Measurements from ENCODE around the gene THAP5.
"Not testable (repeated sequence)": the region's sequence is repeated elsewhere in the genome, so short reads cannot be mapped to it uniquely, and the experiment has no call there.

THAP5 gene

DNA sequence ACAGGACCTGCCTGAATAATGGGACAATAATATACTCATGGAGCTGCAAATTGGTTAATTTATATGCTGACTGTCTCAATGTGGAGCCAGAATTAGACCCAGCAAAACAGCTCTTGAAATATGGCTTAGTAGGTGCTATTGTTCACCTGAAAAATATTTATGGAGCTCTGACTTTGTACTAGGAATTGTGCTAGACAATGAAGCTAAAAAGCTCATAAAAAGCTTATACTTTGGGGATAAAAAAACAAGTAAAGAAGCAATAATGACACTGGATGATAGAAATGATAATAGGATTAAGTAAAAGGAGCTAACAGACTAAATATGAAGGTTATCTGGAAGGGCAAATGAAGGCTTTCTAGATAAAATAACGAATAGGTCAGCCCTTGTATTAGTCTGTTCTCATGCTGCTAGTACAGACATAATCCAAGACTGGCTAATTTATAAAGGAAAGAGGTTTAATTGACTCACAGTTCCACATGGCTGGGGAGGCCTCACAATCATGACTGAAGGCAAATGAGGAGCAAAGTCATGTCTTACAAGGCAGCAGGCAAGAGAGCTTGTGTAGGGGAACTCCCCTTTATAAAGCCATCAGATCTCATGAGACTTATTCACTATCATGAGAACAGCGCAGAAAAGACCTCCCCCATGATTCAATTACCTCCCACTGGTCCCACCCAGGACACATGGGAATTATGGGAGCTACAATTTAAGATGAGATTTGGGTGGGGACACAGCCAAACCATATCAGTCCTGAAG, 21.2 kb downstream of the THAP5 start:
- not testable (repeated sequence) for H4K20me1 ChIP-seq (ENCODE audit: insufficient read depth, low read length); H3K36me3 ChIP-seq (ENCODE audit: insufficient read depth, low read length); H3K9ac ChIP-seq (ENCODE audit: low read depth, low read length); H3K27ac ChIP-seq (ENCODE audit: low read length); H3K4me3 ChIP-seq (ENCODE audit: low read depth in 1 of 2, low read length in 2 of 2); H3K27me3 ChIP-seq (ENCODE audit: insufficient read depth, low read length, poor library complexity); H3K4me2 ChIP-seq (ENCODE audit: insufficient read depth, low read length); H3K9me3 ChIP-seq (ENCODE audit: insufficient read depth, low read length, severe bottlenecking); DNase-seq; ATAC-seq (ENCODE audit: insufficient read depth, low read depth); H3K79me2 ChIP-seq (ENCODE audit: insufficient read depth, low read length); H3K4me1 ChIP-seq (ENCODE audit: insufficient read depth, low read length); H2AFZ ChIP-seq (ENCODE audit: low read depth, low read length)

DNA sequence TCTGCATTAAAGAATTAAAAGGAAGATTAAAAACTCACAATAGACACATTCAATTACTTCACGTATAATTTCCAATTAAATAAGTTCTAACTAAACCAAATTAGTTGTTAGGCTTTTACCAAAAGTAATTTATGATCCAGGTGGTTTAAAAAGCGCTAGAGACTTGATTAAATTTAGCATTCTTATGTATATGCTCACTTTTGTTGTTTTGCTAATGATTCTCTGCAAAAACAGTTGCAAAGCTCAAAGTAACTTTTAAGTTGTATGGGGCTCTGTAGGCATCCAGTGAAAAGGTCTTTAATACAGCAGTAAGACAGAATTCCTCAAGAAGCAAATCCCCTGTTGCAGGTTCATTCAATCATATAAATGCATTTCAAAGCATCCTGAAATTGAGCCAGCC, 28.0 kb downstream of the THAP5 start:
- no peak for TF ChIP-seq EZH2 (IDR thresholded peaks at IDR 0.05; ENCODE audit: borderline replicate concordance, low read depth, low read length, severe bottlenecking)
- TF ChIP-seq CTCF (IDR thresholded peaks at IDR 0.05; ENCODE audit: borderline replicate concordance, extremely low read depth, low read length, poor library complexity, severe bottlenecking) = no peak
- no peaks in the 10 kb centered on the region for H4K20me1 ChIP-seq (ENCODE audit: insufficient read depth, low read length)
- H3K79me2 ChIP-seq (ENCODE audit: insufficient read depth, low read length) = no peaks in the 10 kb centered on the region
- no peak overlapping the region for H2AFZ ChIP-seq (ENCODE audit: low read depth, low read length)
- DNase-seq = no peak
- no peak overlapping the region for H3K4me2 ChIP-seq (ENCODE audit: insufficient read depth, low read length)
- no peak overlapping the region for H3K4me3 ChIP-seq (ENCODE audit: low read depth in 1 of 2, low read length in 2 of 2)
- no peaks in the 10 kb centered on the region for H3K36me3 ChIP-seq (ENCODE audit: insufficient read depth, low read length)
- H3K27ac ChIP-seq (ENCODE audit: low read length) = no peak overlapping the region
- no peaks in the 10 kb centered on the region for H3K27me3 ChIP-seq (ENCODE audit: insufficient read depth, low read length, poor library complexity)
- no peak overlapping the region for H3K9ac ChIP-seq (ENCODE audit: low read depth, low read length)
- no peak for ATAC-seq (ENCODE audit: insufficient read depth, low read depth)
- no peaks in the 10 kb centered on the region for H3K4me1 ChIP-seq (ENCODE audit: insufficient read depth, low read length)
- H3K9me3 ChIP-seq (ENCODE audit: insufficient read depth, low read length, severe bottlenecking) = no peaks in the 10 kb centered on the region

DNA sequence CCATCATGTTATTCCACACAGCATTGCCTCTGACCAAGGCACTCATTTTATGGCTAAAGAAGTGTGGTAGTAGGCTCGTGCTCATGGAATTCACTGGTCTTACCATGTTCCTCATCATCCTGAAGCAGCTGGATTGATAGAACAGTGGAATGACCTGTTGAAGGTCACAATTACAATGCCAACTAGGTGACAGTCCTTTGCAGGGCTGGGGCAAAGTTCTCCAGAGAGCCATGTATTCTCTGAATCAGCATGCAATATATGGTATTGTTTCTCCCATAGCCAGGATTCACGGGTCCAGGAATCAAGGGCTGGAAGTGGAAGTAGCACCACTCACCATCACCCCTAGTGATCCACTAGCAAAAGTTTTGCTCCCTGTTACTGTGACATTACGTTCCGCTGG, 30.8 kb downstream of the THAP5 start:
- ATAC-seq (ENCODE audit: insufficient read depth, low read depth) = not testable (repeated sequence)

GRCh38 chr7:108538236-108538635, 31.3 kb downstream of the THAP5 start:
- not testable (repeated sequence) for H2AFZ ChIP-seq (ENCODE audit: low read depth, low read length); H3K4me2 ChIP-seq (ENCODE audit: insufficient read depth, low read length); H3K79me2 ChIP-seq (ENCODE audit: insufficient read depth, low read length); H3K4me3 ChIP-seq (ENCODE audit: low read depth in 1 of 2, low read length in 2 of 2); DNase-seq; H3K36me3 ChIP-seq (ENCODE audit: insufficient read depth, low read length); ATAC-seq (ENCODE audit: insufficient read depth, low read depth); H3K27ac ChIP-seq (ENCODE audit: low read length); H3K4me1 ChIP-seq (ENCODE audit: insufficient read depth, low read length); H3K9me3 ChIP-seq (ENCODE audit: insufficient read depth, low read length, severe bottlenecking); H4K20me1 ChIP-seq (ENCODE audit: insufficient read depth, low read length); H3K27me3 ChIP-seq (ENCODE audit: insufficient read depth, low read length, poor library complexity); H3K9ac ChIP-seq (ENCODE audit: low read depth, low read length)

More for the DNA sequence above, 30.8 kb downstream of the THAP5 start:
- not testable (repeated sequence) for H3K36me3 ChIP-seq (ENCODE audit: insufficient read depth, low read length); H3K9me3 ChIP-seq (ENCODE audit: insufficient read depth, low read length, severe bottlenecking); H3K27ac ChIP-seq (ENCODE audit: low read length); DNase-seq; H2AFZ ChIP-seq (ENCODE audit: low read depth, low read length); H3K4me3 ChIP-seq (ENCODE audit: low read depth in 1 of 2, low read length in 2 of 2); H3K79me2 ChIP-seq (ENCODE audit: insufficient read depth, low read length); H3K4me2 ChIP-seq (ENCODE audit: insufficient read depth, low read length); H3K27me3 ChIP-seq (ENCODE audit: insufficient read depth, low read length, poor library complexity); H3K9ac ChIP-seq (ENCODE audit: low read depth, low read length); H3K4me1 ChIP-seq (ENCODE audit: insufficient read depth, low read length); H4K20me1 ChIP-seq (ENCODE audit: insufficient read depth, low read length)

- Histone ChIP-seq H3K27ac (ENCODE audit: low read length) (no peak overlapping the region), H2AFZ (ENCODE audit: low read depth, low read length) (no peak overlapping the region), H3K9me3 (ENCODE audit: insufficient read depth, low read length, severe bottlenecking) (no peaks in the 10 kb centered on the region), H3K79me2 (ENCODE audit: insufficient read depth, low read length) (no peaks in the 10 kb centered on the region), H3K9ac (ENCODE audit: low read depth, low read length) (no peak overlapping the region), H3K4me1 (ENCODE audit: insufficient read depth, low read length) (no peaks in the 10 kb centered on the region), H3K27me3 (ENCODE audit: insufficient read depth, low read length, poor library complexity) (no peaks in the 10 kb centered on the region), H3K4me2 (ENCODE audit: insufficient read depth, low read length) (no peak overlapping the region), H4K20me1 (ENCODE audit: insufficient read depth, low read length) (no peaks in the 10 kb centered on the region), H3K4me3 (ENCODE audit: low read depth in 1 of 2, low read length in 2 of 2) (no peak overlapping the region), H3K36me3 (ENCODE audit: insufficient read depth, low read length) (no peaks in the 10 kb centered on the region)
- TF ChIP-seq EZH2 (IDR thresholded peaks at IDR 0.05; ENCODE audit: borderline replicate concordance, low read depth, low read length, severe bottlenecking) (no peak), CTCF (IDR thresholded peaks at IDR 0.05; ENCODE audit: borderline replicate concordance, extremely low read depth, low read length, poor library complexity, severe bottlenecking) (no peak)
- ATAC-seq (ENCODE audit: insufficient read depth, low read depth) (no peak), DNase-seq (no peak)
Observed at GRCh38 chr7:108537229-108537628, 32.3 kb downstream of the THAP5 start.

All from DND-41 (cell line).